ENCODE data around the gene METTL25. TPM values are rescaled to one million over a fixed set of nuclear protein-coding genes. Genes with fewer than 3 reads are reported as not detected.

Gene METTL25
- total and polyA plus RNA-seq, 2 donors from 2014 or later, result 10.8 to 19.3 TPM

GRCh38 chr12:82519510-82519909 lies 161.2 kb downstream of the METTL25 start:
- no peaks in the 10 kb centered on the region for H3K36me3 ChIP-seq (ENCODE audit: control insufficient read depth in 2 of 3, insufficient read depth in 3 of 3, low read length in 3 of 3)
- H3K27ac ChIP-seq (ENCODE audit: low read depth in 2 of 2, low read length in 2 of 2), result no peak overlapping the region
- DNase-seq, result no peak
- TF ChIP-seq CTCF (IDR thresholded peaks at IDR 0.05; ENCODE audit: borderline replicate concordance, extremely low read depth, insufficient read depth), result no peak
- no peaks in the 10 kb centered on the region for H3K9me3 ChIP-seq (ENCODE audit: control insufficient read depth in 2 of 3, insufficient read depth in 1 of 3, low read length in 3 of 3)
- no peak overlapping the region for H3K4me3 ChIP-seq (ENCODE audit: low read length in 3 of 3)
- no peak for FAIRE-seq
- peaks cover 2 to 15% (median 2%) of the 10 kb centered on the region in 3 donors for H3K4me1 ChIP-seq (ENCODE audit: control insufficient read depth in 2 of 3, insufficient read depth in 2 of 3, low read depth in 1 of 3, low read length in 3 of 3)
- no peak overlapping the region for H3K9ac ChIP-seq (ENCODE audit: low read length in 3 of 3)
- intact Hi-C loops (cut with DNase I), result no loop called here
- H3K27me3 ChIP-seq (ENCODE audit: control insufficient read depth, insufficient read depth, low read length), result no peaks in the 10 kb centered on the region

DNA sequence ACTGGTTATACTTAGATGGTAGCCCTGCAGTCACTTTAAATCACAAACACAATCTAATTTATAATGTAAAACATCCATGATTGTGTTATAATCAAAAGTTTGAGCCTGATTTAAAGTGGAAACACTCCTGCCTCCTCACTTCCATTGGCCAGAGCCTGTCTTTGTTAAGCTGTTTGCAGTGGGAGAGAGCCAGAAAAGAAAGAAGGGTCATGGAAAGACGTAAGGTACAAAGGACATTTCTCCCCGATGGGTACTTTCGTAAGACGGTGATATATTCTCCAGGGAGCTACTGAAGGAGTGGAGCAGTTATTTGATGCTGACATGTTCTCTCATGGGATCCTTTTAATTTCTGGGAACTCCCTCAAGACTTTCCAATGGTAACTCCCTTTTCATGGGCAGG lies 164.0 kb downstream of the METTL25 start:
- no peak for DNase-seq
- Histone ChIP-seq H3K27ac (ENCODE audit: low read depth in 2 of 2, low read length in 2 of 2) (no peak overlapping the region), H3K36me3 (ENCODE audit: control insufficient read depth in 2 of 3, insufficient read depth in 3 of 3, low read length in 3 of 3) (no peaks in the 10 kb centered on the region), H3K4me3 (ENCODE audit: low read length in 3 of 3) (no peak overlapping the region), H3K9ac (ENCODE audit: low read length in 3 of 3) (no peak overlapping the region), H3K4me1 (ENCODE audit: control insufficient read depth in 2 of 3, insufficient read depth in 2 of 3, low read depth in 1 of 3, low read length in 3 of 3) (peaks cover 2 to 20% (median 2%) of the 10 kb centered on the region in 3 donors), H3K27me3 (ENCODE audit: control insufficient read depth, insufficient read depth, low read length) (no peaks in the 10 kb centered on the region), H3K9me3 (ENCODE audit: control insufficient read depth in 2 of 3, insufficient read depth in 1 of 3, low read length in 3 of 3) (no peaks in the 10 kb centered on the region)
- intact Hi-C loops (cut with DNase I), result no loop called here
- no peak for FAIRE-seq
- TF ChIP-seq CTCF (IDR thresholded peaks at IDR 0.05; ENCODE audit: borderline replicate concordance, extremely low read depth, insufficient read depth), result no peak

DNA sequence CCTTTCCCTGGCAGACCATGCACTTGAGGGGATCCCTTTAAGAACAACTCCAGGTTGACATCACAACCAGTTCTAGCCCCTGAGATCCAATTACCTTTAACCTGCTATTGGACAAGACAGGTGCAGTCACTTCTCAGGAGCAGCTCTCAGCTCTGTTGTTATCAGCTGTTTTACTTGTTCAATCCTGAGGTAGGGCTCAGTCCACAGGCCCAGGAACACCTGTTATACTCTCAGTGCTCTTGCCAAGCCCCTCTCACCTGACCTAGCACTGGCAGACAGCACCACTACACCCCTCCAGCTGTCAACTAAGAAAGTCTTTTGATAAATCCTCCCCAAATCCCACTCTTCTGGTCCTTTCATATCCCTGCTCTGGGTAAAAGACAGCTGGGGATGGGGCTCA lies 164.4 kb downstream of the METTL25 start:
- Histone ChIP-seq H3K36me3 (ENCODE audit: control insufficient read depth in 2 of 3, insufficient read depth in 3 of 3, low read length in 3 of 3) (no peaks in the 10 kb centered on the region), H3K4me1 (ENCODE audit: control insufficient read depth in 2 of 3, insufficient read depth in 2 of 3, low read depth in 1 of 3, low read length in 3 of 3) (peaks cover 2 to 20% (median 2%) of the 10 kb centered on the region in 3 donors), H3K4me3 (ENCODE audit: low read length in 3 of 3) (no peak overlapping the region), H3K27me3 (ENCODE audit: control insufficient read depth, insufficient read depth, low read length) (no peaks in the 10 kb centered on the region), H3K27ac (ENCODE audit: low read depth in 2 of 2, low read length in 2 of 2) (no peak overlapping the region), H3K9me3 (ENCODE audit: control insufficient read depth in 2 of 3, insufficient read depth in 1 of 3, low read length in 3 of 3) (no peaks in the 10 kb centered on the region), H3K9ac (ENCODE audit: low read length in 3 of 3) (no peak overlapping the region)
- TF ChIP-seq CTCF (IDR thresholded peaks at IDR 0.05; ENCODE audit: borderline replicate concordance, extremely low read depth, insufficient read depth), result no peak
- no peak for DNase-seq
- intact Hi-C loops (cut with DNase I), result no loop called here
- FAIRE-seq, result no peak

- Histone ChIP-seq H3K27ac (ENCODE audit: low read depth in 2 of 2, low read length in 2 of 2) (peak overlapping the region; percentile 13 to 30), H3K27me3 (ENCODE audit: control insufficient read depth, insufficient read depth, low read length) (no peaks in the 10 kb centered on the region), H3K4me3 (ENCODE audit: low read length in 3 of 3) (peak overlapping the region in 2 of 3 donors; percentile 10 to 35), H3K36me3 (ENCODE audit: control insufficient read depth in 2 of 3, insufficient read depth in 3 of 3, low read length in 3 of 3) (no peaks in the 10 kb centered on the region), H3K9ac (ENCODE audit: low read length in 3 of 3) (no peak overlapping the region), H3K9me3 (ENCODE audit: control insufficient read depth in 2 of 3, insufficient read depth in 1 of 3, low read length in 3 of 3) (no peaks in the 10 kb centered on the region), H3K4me1 (ENCODE audit: control insufficient read depth in 2 of 3, insufficient read depth in 2 of 3, low read depth in 1 of 3, low read length in 3 of 3) (peaks cover 2 to 20% (median 2%) of the 10 kb centered on the region in 3 donors)
- DNase-seq (peak in 2 of 5 donors; percentile 50 to 54), FAIRE-seq (no peak)
- intact Hi-C loops (cut with DNase I), result no loop called here
- TF ChIP-seq CTCF (IDR thresholded peaks at IDR 0.05; ENCODE audit: borderline replicate concordance, extremely low read depth, insufficient read depth), result no peak
These were observed 165.7 kb downstream of the METTL25 start for GRCh38 chr12:82523996-82524395.

All from kidney (tissue), 14 donors.